ENCODE data around the gene C2CD2L.
"Not testable (repeated sequence)": the region's sequence is repeated elsewhere in the genome, so short reads cannot be mapped to it uniquely, and the experiment has no call there.

Gene C2CD2L

DNA sequence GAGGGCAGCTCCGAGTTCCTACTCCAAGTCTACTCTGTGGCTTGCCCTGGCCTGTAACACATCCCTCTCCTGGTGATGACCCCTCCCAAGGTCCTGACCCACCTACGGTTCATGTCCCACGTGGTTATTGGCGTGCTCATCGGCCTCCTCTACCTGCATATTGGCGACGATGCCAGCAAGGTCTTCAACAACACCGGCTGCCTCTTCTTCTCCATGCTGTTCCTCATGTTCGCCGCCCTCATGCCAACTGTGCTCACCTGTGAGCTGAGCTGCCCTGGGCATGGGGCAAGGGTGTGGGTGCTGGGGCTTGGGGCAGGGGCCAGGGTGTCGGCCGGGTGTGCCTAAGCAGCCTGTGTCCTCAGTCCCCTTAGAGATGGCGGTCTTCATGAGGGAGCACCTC lies 51.3 kb downstream of the C2CD2L start:
- DNase-seq (ENCODE audit: extremely low spot score): no peak
- CTCF ChIA-PET: interaction anchor here (3.7 kb wide), 1 partner anchor 11 kb away, joined by 14 read pairs; no protein-coding TSS in a partner anchor

DNA sequence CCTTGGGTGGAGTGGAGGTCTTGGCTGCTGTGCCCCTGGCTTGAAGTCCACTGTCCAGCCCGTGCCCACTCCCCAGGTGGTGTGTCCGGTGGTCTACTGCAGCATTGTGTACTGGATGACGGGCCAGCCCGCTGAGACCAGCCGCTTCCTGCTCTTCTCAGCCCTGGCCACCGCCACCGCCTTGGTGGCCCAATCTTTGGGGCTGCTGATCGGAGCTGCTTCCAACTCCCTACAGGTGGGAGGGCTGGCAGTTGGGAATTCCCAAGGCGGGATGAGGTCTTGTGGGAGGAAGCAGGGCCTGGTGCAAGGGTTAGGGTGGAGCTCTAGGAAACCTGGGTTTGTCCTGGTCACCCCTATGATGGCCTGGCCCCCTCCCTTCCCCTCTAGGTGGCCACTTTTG lies 53.0 kb downstream of the C2CD2L start:
- TF ChIP-seq FOXK2 (IDR thresholded peaks at IDR 0.05) (no peak), L3MBTL2 (conservative IDR thresholded peaks at IDR 0.05) (no peak), LEF1 (IDR thresholded peaks at IDR 0.05; ENCODE audit: borderline replicate concordance) (no peak), FOXA1 (IDR thresholded peaks at IDR 0.05) (no peak), ZNF384 (IDR thresholded peaks at IDR 0.05) (no peak), HDGF (IDR thresholded peaks at IDR 0.05; ENCODE audit: borderline replicate concordance) (no peak), BHLHE40 (IDR thresholded peaks at IDR 0.05; ENCODE audit: borderline replicate concordance) (no peak), CTBP1 (IDR thresholded peaks at IDR 0.05; ENCODE audit: borderline replicate concordance) (no peak), SP1 (IDR thresholded peaks at IDR 0.05) (no peak), TARDBP (IDR thresholded peaks at IDR 0.05) (no peak), NFRKB (IDR thresholded peaks at IDR 0.05) (no peak), SUZ12 (IDR thresholded peaks at IDR 0.05) (no peak), ARNT (IDR thresholded peaks at IDR 0.05) (no peak)
- TF ChIP-seq, protein P1, sequence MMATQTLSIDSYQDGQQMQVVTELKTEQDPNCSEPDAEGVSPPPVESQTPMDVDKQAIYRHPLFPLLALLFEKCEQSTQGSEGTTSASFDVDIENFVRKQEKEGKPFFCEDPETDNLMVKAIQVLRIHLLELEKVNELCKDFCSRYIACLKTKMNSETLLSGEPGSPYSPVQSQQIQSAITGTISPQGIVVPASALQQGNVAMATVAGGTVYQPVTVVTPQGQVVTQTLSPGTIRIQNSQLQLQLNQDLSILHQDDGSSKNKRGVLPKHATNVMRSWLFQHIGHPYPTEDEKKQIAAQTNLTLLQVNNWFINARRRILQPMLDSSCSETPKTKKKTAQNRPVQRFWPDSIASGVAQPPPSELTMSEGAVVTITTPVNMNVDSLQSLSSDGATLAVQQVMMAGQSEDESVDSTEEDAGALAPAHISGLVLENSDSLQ (IDR thresholded peaks at IDR 0.05): no peak
- CTCF ChIA-PET: no interaction called here
- no peak for DNase-seq (ENCODE audit: extremely low spot score)
- POLR2A ChIA-PET: interaction anchor here (1.0 to 1.1 kb wide), 2 partner anchors 9 to 10 kb away, joined by 3 to 5 read pairs; partner anchors contain the start of gene NLRX1

More for the DNA sequence above, 51.3 kb downstream of the C2CD2L start:
- POLR2A ChIA-PET: no interaction called here
- TF ChIP-seq ELF4 (IDR thresholded peaks at IDR 0.05) (no peak), FOXA1 (IDR thresholded peaks at IDR 0.05) (no peak), FOXM1 (IDR thresholded peaks at IDR 0.05; ENCODE audit: borderline replicate concordance) (no peak), LEF1 (IDR thresholded peaks at IDR 0.05; ENCODE audit: borderline replicate concordance) (no peak), FOXK2 (IDR thresholded peaks at IDR 0.05) (no peak), BHLHE40 (IDR thresholded peaks at IDR 0.05; ENCODE audit: borderline replicate concordance) (no peak), ZNF384 (IDR thresholded peaks at IDR 0.05) (no peak), CTBP1 (IDR thresholded peaks at IDR 0.05; ENCODE audit: borderline replicate concordance) (no peak), SUZ12 (IDR thresholded peaks at IDR 0.05) (no peak), TARDBP (IDR thresholded peaks at IDR 0.05) (no peak), L3MBTL2 (conservative IDR thresholded peaks at IDR 0.05) (no peak)
- TF ChIP-seq, protein P1 (IDR thresholded peaks at IDR 0.05): no peak

DNA sequence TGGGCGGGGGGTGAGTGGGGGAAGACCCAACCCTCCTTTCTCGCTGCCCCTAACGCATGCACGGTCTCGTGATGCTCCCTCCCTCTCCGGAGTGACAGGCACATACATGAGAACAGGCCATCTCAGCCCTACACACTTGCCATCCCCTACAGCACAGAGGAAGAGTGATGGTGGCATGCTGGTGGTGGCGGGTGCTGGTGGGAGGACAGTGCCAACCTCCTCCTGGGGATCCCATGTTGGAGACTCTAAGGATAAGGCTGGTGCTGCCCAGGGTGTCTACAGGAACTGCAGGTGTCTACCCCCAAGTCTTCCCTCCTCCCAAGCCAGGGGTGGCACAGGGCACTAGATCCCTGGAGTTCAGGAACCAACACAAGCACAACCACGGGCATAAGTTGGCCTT lies 54.7 kb downstream of the C2CD2L start:
- TF ChIP-seq FOXK2 (IDR thresholded peaks at IDR 0.05) (no peak), LEF1 (IDR thresholded peaks at IDR 0.05; ENCODE audit: borderline replicate concordance) (no peak), ARNT (IDR thresholded peaks at IDR 0.05) (no peak), ELF4 (IDR thresholded peaks at IDR 0.05) (no peak), SP1 (IDR thresholded peaks at IDR 0.05) (no peak), BHLHE40 (IDR thresholded peaks at IDR 0.05; ENCODE audit: borderline replicate concordance) (no peak), HDGF (IDR thresholded peaks at IDR 0.05; ENCODE audit: borderline replicate concordance) (no peak), CTBP1 (IDR thresholded peaks at IDR 0.05; ENCODE audit: borderline replicate concordance) (no peak), FOXA1 (IDR thresholded peaks at IDR 0.05) (no peak)
- TF ChIP-seq, protein P1 (IDR thresholded peaks at IDR 0.05): no peak
- no peak for DNase-seq (ENCODE audit: extremely low spot score)
- CTCF ChIA-PET: no interaction called here
- POLR2A ChIA-PET: no interaction called here

DNA sequence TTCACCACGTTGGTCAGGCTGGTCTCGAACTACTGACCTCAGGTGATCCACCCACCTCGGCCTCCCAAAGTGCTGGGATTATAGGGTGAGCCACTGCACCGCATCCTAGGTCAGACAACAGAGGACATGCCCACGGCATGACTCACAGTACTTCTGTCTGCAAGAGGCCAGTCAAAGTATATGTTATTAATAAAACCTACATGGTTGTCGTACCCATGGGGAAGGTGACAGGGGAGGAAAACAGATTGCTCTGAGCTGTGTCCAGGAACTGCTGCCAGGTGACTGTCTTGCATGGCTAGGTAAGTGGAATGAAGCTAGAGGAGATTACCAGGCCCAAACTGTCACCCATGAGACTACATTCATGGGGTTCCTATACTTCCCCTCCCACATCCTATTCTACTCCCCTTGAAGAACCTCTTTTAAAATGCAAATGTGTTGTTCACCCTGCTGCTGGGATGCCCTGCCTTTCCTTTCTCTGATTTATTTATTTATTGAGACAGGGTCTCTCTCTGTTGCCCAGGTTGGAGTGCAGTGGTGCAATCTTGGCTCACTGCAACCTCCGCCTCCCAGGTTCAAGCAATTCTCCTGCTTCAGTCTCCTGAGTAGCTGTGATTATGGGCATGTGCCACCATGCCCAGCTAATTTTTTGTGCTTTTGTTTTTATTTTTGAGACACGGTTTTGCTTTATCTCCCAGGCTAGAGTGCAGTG lies 59.4 kb downstream of the C2CD2L start:
- TF ChIP-seq HDGF (IDR thresholded peaks at IDR 0.05; ENCODE audit: borderline replicate concordance) (no peak), CTBP1 (IDR thresholded peaks at IDR 0.05; ENCODE audit: borderline replicate concordance) (no peak), SP1 (IDR thresholded peaks at IDR 0.05) (no peak), L3MBTL2 (conservative IDR thresholded peaks at IDR 0.05) (no peak)
- no peak for DNase-seq (ENCODE audit: extremely low spot score)
- CTCF ChIA-PET: interaction anchor here (0.8 to 1.9 kb wide), 2 partner anchors 9 to 40 kb away, joined by 4 to 6 read pairs; no protein-coding TSS in a partner anchor
- POLR2A ChIA-PET: interaction anchor here (1.6 kb wide), 1 partner anchor 15 kb away, joined by 3 read pairs; no protein-coding TSS in a partner anchor

DNA sequence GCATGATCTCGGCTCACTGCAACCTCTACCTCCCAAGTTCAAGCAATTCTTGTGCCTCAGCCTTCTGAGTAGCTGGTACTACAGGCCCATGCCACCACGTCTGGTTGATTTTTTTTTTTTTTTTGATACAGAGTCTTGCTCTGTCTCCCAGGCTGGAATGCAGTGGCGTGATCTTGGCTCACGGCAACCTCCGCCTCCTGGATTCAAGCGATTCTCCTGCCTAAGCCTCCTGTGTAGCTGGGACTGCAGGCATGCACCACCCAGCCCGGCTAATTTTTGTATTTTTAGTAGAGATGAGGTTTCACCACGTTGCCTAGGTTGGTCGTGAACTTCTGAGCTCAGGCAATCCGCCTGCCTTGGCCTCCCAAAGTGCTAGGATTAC lies 59.9 kb downstream of the C2CD2L start:
- DNase-seq (ENCODE audit: extremely low spot score): not testable (repeated sequence)
- ChIA-PET CTCF (interaction anchor here (0.8 to 1.9 kb wide), 2 partner anchors 10 to 39 kb away, joined by 4 to 6 read pairs; no protein-coding TSS in a partner anchor), POLR2A (interaction anchor here (1.6 kb wide), 1 partner anchor 15 kb away, joined by 3 read pairs; no protein-coding TSS in a partner anchor)

DNA sequence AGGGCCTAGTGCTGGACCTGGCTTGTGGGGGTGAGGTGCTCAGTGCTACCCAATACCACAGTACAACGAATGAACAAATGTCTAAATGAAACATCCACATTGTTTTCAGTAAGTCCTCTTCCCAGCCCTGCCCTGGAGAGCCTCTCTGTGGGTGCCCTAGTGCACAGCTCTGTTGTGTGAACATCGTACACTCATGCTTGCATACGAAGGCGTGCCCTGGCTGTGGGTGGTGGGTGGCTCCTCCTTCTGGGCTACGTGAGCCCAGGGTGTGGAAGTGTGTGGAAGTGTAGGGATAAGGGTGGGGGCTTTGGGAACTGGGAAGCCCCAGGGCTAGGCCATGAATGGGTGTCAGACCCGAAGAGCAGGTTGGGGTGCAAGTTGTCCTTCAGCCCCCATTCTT lies 60.8 kb downstream of the C2CD2L start:
- no peak for DNase-seq (ENCODE audit: extremely low spot score)
- TF ChIP-seq NFRKB (IDR thresholded peaks at IDR 0.05) (no peak), BHLHE40 (IDR thresholded peaks at IDR 0.05; ENCODE audit: borderline replicate concordance) (no peak), FOXK2 (IDR thresholded peaks at IDR 0.05) (no peak), CTBP1 (IDR thresholded peaks at IDR 0.05; ENCODE audit: borderline replicate concordance) (no peak), HDGF (IDR thresholded peaks at IDR 0.05; ENCODE audit: borderline replicate concordance) (no peak), SP1 (IDR thresholded peaks at IDR 0.05) (no peak), SUZ12 (IDR thresholded peaks at IDR 0.05) (no peak)
- TF ChIP-seq, protein P1 (IDR thresholded peaks at IDR 0.05): no peak
- CTCF ChIA-PET: no interaction called here
- POLR2A ChIA-PET: interaction anchor here (1.6 to 1.7 kb wide), 2 partner anchors 8 to 14 kb away, joined by 3 to 5 read pairs; no protein-coding TSS in a partner anchor
